ENCODE results near the gene SGSM2. TPM values are rescaled to one million over a fixed set of nuclear protein-coding genes. Genes with fewer than 3 reads are reported as not detected.

Gene SGSM2
- total RNA-seq, 1 donor from 2014 or later: 60.2 TPM

DNA sequence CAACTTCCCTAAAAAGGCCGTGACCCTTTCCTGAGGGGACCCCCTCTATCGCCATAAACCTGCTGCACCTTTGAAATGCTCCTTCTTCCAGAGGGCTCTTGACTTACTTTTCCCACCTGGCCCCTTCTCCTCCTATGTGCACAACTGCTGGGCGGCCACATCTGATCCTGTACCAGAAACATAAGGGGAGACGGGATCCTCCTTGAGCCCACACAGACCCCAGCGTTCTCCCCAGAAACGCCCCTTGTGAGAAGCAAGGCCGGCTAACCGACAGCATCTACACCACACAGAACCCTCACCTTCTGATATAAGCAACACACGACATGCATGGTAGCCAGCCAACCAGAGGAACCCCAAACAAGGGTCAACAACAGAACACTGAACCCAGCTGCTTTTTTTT is 77.8 kb downstream of the SGSM2 start:
- TF ChIP-seq POLR2A (IDR thresholded peaks at IDR 0.05): no peak
- TF ChIP-seq POLR2AphosphoS5 (IDR thresholded peaks at IDR 0.05; ENCODE audit: insufficient read depth in 1 of 2, low read depth in 1 of 2): no peak
- TF ChIP-seq CTCF (IDR thresholded peaks at IDR 0.05): no peak
- H3K27me3 ChIP-seq: no peaks in the 10 kb centered on the region
- H3K27ac ChIP-seq: no peak overlapping the region
- H3K4me3 ChIP-seq: no peak overlapping the region
- peaks cover 19% of the 10 kb centered on the region for H3K4me1 ChIP-seq
- intact Hi-C loops (cut with DNase I): no loop called here
- DNase-seq (ENCODE audit: extremely low spot score in 2 of 2): no peak
- peaks cover 0 to 11% of the 10 kb centered on the region in 2 donors for H3K36me3 ChIP-seq
- H3K9me3 ChIP-seq: no peaks in the 10 kb centered on the region

DNA sequence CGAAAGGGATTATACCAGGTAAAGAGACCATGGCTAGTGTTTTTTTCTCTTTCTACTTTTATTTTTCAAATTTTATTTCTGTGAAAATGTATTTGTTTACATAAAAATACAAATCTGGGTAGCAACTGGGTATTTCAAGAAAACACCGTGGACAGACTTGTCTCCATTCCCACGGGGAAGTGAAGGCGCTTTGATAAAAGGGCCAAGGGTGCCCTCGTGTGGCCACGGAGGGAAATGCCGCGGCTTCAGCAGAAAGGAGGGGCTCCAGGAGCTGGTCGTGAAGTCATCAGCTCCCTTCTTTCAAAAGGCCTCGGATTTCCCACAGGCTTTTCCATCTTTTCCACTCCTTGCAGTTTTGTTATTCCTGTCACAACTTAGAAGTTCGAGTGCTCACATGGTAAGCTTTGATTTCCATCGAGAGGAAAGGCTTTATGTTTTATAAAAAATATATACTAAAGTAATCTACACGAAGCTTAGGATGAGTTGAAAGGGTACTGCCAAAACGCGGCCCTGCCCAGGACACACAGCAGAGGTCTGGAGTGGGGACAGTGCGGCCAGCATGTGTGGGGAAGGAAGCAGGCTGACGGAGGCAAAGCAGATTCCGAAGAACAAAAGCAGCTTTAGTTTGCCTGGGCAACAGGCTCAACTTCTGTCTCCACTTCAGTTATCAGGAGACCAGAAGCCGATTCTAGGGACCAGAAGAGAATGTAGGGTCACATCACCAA is 78.9 kb downstream of the SGSM2 start:
- H3K36me3 ChIP-seq: peaks cover 0 to 14% of the 10 kb centered on the region in 2 donors
- no peak overlapping the region for H3K4me3 ChIP-seq
- H3K4me1 ChIP-seq: peaks cover 19% of the 10 kb centered on the region
- H3K27ac ChIP-seq: peak overlapping the region; percentile 66
- no peak for DNase-seq (ENCODE audit: extremely low spot score in 2 of 2)
- H3K9me3 ChIP-seq: no peaks in the 10 kb centered on the region
- intact Hi-C loops (cut with DNase I): loop anchor here (2.0 kb wide), 1 partner anchor 33 kb away; no protein-coding TSS in a partner anchor
- H3K27me3 ChIP-seq: no peaks in the 10 kb centered on the region
- TF ChIP-seq POLR2AphosphoS5 (IDR thresholded peaks at IDR 0.05; ENCODE audit: insufficient read depth in 1 of 2, low read depth in 1 of 2) (peak in 1 of 2 donors; percentile 86), POLR2A (IDR thresholded peaks at IDR 0.05) (no peak), CTCF (IDR thresholded peaks at IDR 0.05) (peak; percentile 93 to 98 (median 96))

DNA sequence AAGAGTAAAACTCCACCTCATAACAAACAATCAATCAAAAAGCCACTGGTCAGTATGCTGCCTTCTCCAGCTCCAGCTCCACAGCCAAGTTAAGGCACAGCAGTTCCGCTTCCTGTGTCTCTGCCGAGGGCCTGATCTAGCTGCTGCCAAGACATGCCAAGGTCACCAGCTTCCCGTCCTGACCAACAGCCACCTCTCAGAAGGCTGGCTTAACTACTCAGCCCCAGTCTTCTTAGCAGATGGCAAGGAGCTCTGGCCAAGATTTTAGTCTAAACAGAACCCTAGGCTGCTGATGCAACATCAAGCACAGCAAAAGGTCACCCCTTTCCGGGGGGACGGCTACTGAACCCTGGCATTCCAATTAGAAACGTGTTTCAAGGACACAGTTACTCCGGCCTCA is 81.3 kb downstream of the SGSM2 start:
- intact Hi-C loops (cut with DNase I): no loop called here
- Histone ChIP-seq H3K9me3 (no peaks in the 10 kb centered on the region), H3K36me3 (peaks cover 0 to 14% of the 10 kb centered on the region in 2 donors), H3K27ac (no peak overlapping the region), H3K4me3 (no peak overlapping the region), H3K4me1 (peaks cover 19% of the 10 kb centered on the region), H3K27me3 (no peaks in the 10 kb centered on the region)
- no peak for DNase-seq (ENCODE audit: extremely low spot score in 2 of 2)
- TF ChIP-seq POLR2A (IDR thresholded peaks at IDR 0.05): no peak
- TF ChIP-seq CTCF (IDR thresholded peaks at IDR 0.05): no peak

DNA sequence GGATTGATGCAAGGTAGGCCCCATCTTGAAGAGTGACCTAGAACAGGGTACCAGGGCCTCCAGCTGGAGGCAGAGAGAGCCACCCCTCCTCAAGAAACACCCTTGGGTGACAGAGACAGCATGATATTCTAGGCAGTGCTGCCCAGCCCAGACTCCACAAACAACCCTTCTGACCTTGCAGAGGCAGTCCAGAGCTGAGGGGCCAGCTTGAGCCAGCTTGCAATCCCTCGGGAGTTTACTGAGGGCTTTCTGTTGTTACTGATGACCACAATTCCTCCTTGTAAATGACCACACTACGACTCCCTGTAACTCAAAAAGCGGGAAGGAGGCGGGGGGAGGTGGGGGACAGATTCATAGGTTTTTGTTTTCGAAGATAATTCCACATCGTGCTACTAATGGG is 82.2 kb downstream of the SGSM2 start:
- Histone ChIP-seq H3K27ac (no peak overlapping the region), H3K27me3 (no peaks in the 10 kb centered on the region), H3K4me1 (peaks cover 19% of the 10 kb centered on the region), H3K4me3 (no peak overlapping the region), H3K36me3 (peaks cover 0 to 14% of the 10 kb centered on the region in 2 donors), H3K9me3 (no peaks in the 10 kb centered on the region)
- no peak for TF ChIP-seq POLR2AphosphoS5 (IDR thresholded peaks at IDR 0.05; ENCODE audit: insufficient read depth in 1 of 2, low read depth in 1 of 2)
- no peak for TF ChIP-seq POLR2A (IDR thresholded peaks at IDR 0.05)
- no peak for TF ChIP-seq CTCF (IDR thresholded peaks at IDR 0.05)
- DNase-seq (ENCODE audit: extremely low spot score in 2 of 2): no peak
- intact Hi-C loops (cut with DNase I): no loop called here

DNA sequence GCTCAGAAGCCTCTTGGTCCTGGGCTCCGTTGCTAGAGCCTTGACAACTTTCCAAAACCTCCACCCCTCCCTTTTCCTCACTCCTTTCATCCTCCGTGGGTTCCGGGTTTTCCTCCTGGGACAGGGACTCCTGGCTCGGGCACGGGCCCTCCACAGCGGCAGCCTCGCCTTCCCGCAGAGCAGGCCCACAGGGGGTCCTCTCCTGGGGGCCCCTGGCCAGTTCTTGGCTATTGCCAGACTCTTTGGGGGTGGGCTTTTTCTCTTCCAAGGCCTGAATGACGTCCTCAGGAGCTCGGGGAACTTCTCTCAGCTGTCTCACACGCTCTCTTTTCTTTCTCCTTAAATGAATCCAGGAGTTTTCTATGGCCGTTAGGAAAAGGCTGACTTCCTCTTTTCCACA is 82.9 kb downstream of the SGSM2 start:
- peaks cover 0 to 14% of the 10 kb centered on the region in 2 donors for H3K36me3 ChIP-seq
- TF ChIP-seq POLR2AphosphoS5 (IDR thresholded peaks at IDR 0.05; ENCODE audit: insufficient read depth in 1 of 2, low read depth in 1 of 2): no peak
- TF ChIP-seq POLR2A (IDR thresholded peaks at IDR 0.05): no peak
- no peak for TF ChIP-seq CTCF (IDR thresholded peaks at IDR 0.05)
- H3K27me3 ChIP-seq: no peaks in the 10 kb centered on the region
- H3K4me3 ChIP-seq: no peak overlapping the region
- H3K4me1 ChIP-seq: peaks cover 19% of the 10 kb centered on the region
- no peaks in the 10 kb centered on the region for H3K9me3 ChIP-seq
- DNase-seq (ENCODE audit: extremely low spot score in 2 of 2): no peak
- intact Hi-C loops (cut with DNase I): no loop called here
- no peak overlapping the region for H3K27ac ChIP-seq
